ENCODE results near the gene PHF13.
"Not testable (repeated sequence)": the region's sequence is repeated elsewhere in the genome, so short reads cannot be mapped to it uniquely, and the experiment has no call there.

PHF13 gene

GRCh38 chr1:6628971-6629479 lies 15.5 kb downstream of the PHF13 start:
- DNase-seq (ENCODE audit: low read depth in 2 of 2) = no peak

GRCh38 chr1:6630027-6630426 lies 16.5 kb downstream of the PHF13 start:
- no peak for DNase-seq (ENCODE audit: low read depth in 2 of 2)

- DNase-seq (ENCODE audit: low read depth in 2 of 2) = no peak
Observed at GRCh38 chr1:6631058-6631457, 17.5 kb downstream of the PHF13 start.

GRCh38 chr1:6632588-6633514 lies 19.3 kb downstream of the PHF13 start:
- no peak for DNase-seq (ENCODE audit: low read depth in 2 of 2)

- DNase-seq (ENCODE audit: low read depth in 2 of 2) = no peak
Observed at GRCh38 chr1:6634371-6635052, 21.0 kb downstream of the PHF13 start.

- DNase-seq (ENCODE audit: low read depth in 2 of 2) = no peak
Observed at GRCh38 chr1:6635161-6635909, 21.8 kb downstream of the PHF13 start.

- no peak for DNase-seq (ENCODE audit: low read depth in 2 of 2)
Observed at GRCh38 chr1:6635910-6636760, 22.6 kb downstream of the PHF13 start.

GRCh38 chr1:6636778-6637177 lies 23.2 kb downstream of the PHF13 start:
- DNase-seq (ENCODE audit: low read depth in 2 of 2) = not testable (repeated sequence)

GRCh38 chr1:6637770-6638169 lies 24.2 kb downstream of the PHF13 start:
- DNase-seq (ENCODE audit: low read depth in 2 of 2) = no peak

GRCh38 chr1:6638226-6638625 lies 24.7 kb downstream of the PHF13 start:
- no peak for DNase-seq (ENCODE audit: low read depth in 2 of 2)

GRCh38 chr1:6640867-6641266 lies 27.3 kb downstream of the PHF13 start:
- not testable (repeated sequence) for DNase-seq (ENCODE audit: low read depth in 2 of 2)

- DNase-seq (ENCODE audit: low read depth in 2 of 2) = no peak
Observed at GRCh38 chr1:6645018-6645417, 31.5 kb downstream of the PHF13 start.

GRCh38 chr1:6646499-6647148 lies 33.1 kb downstream of the PHF13 start:
- DNase-seq (ENCODE audit: low read depth in 2 of 2) = peak; percentile 8 to 20

- no peak for DNase-seq (ENCODE audit: low read depth in 2 of 2)
Observed at GRCh38 chr1:6648556-6648955, 35.0 kb downstream of the PHF13 start.

- DNase-seq (ENCODE audit: low read depth in 2 of 2) = no peak
Observed at GRCh38 chr1:6651909-6652308, 38.4 kb downstream of the PHF13 start.

GRCh38 chr1:6652986-6653385 lies 39.5 kb downstream of the PHF13 start:
- DNase-seq (ENCODE audit: low read depth in 2 of 2) = no peak

GRCh38 chr1:6653436-6654290 lies 40.1 kb downstream of the PHF13 start:
- DNase-seq (ENCODE audit: low read depth in 2 of 2) = no peak

GRCh38 chr1:6657138-6657537 lies 43.6 kb downstream of the PHF13 start:
- DNase-seq (ENCODE audit: low read depth in 2 of 2) = no peak

- no peak for DNase-seq (ENCODE audit: low read depth in 2 of 2)
Observed at GRCh38 chr1:6658359-6659060, 45.0 kb downstream of the PHF13 start.
